Upper lobe of left lung (tissue), 6 donors: Measurements from ENCODE around the gene CMSS1. TPM values are rescaled to one million over a fixed set of nuclear protein-coding genes. Genes with fewer than 3 reads are reported as not detected.

Experiments
- ATAC-seq, 2 donors: fragments of 200-7000 bp; cut with Tn5 transposase; one replicate each; pipeline ENCODE4 v1.9.1; 2022; ENCODE audit warnings: mild to moderate bottlenecking in 2 of 2, moderate library complexity in 2 of 2; ENCODE audit not compliant: low FRiP score in 2 of 2
- DNase-seq, 2 donors: peaks; one replicate each; pipeline ENCODE4 v3.0.0-alpha.2; 2019 to 2020
- H3K27ac ChIP-seq, 4 donors: fragments of 200-600 bp; sonication (generic); one replicate each; pipeline ENCODE4 v1.5.1; 2016 to 2019
- H3K27me3 ChIP-seq, 4 donors: fragments of 200-600 bp; sonication (generic); one replicate each; pipeline ENCODE4 v1.5.1; 2017 to 2019
- H3K36me3 ChIP-seq, 4 donors: fragments of 200-600 bp; sonication (generic); one replicate each; pipeline ENCODE4 v1.5.1; 2016 to 2019
- H3K4me1 ChIP-seq, 4 donors: fragments of 200-600 bp; sonication (generic); one replicate each; pipeline ENCODE4 v1.5.1; 2018 to 2019
- H3K4me3 ChIP-seq, 4 donors: fragments of 200-600 bp; sonication (generic); one replicate each; pipeline ENCODE4 v1.5.1; 2017 to 2019; ENCODE audit warnings: mild to moderate bottlenecking in 2 of 4, moderate library complexity in 1 of 4
- H3K9me3 ChIP-seq, 4 donors: fragments of 200-600 bp; sonication (generic); one replicate each; pipeline ENCODE4 v1.5.1; 2018 to 2019
- CTCF ChIP-seq, 6 experiments: fragments of 450-650 bp in 4 of 6; fragments of 200-600 bp in 2 of 6; sonication (generic) in 2 of 6; IDR thresholded peaks; one replicate each; pipeline ENCODE4 v1.5.1; 2016 to 2019; ENCODE audit warnings: antibody characterized with exemption in 6 of 6
- EP300 ChIP-seq, 4 donors: sonication (generic); formaldehyde crosslinking; IDR thresholded peaks; one replicate each; pipeline ENCODE4 v1.5.1; 2017; ENCODE audit warnings: antibody characterized with exemption in 4 of 4, control low read depth in 2 of 4
- POLR2A ChIP-seq, 4 donors: fragments of 450-650 bp; IDR thresholded peaks; one replicate each; pipeline ENCODE4 v1.5.1; 2016 to 2017; ENCODE audit warnings: antibody characterized with exemption in 4 of 4, mild to moderate bottlenecking in 2 of 4
- POLR2AphosphoS5 ChIP-seq, 2 donors: sonication (generic); formaldehyde crosslinking; IDR thresholded peaks; one replicate each; pipeline ENCODE4 v1.5.1; 2017; ENCODE audit warnings: antibody characterized with exemption in 2 of 2
- WGBS, 2 donors: methylation state at CpG; one replicate each; pipeline ENCODE4 v1.1.5; 2017 to 2018; 5-methylcytosine and 5-hydroxymethylcytosine counted together
- total RNA-seq, 6 donors: library from RNA; depleted of rRNA in 4 of 6; stranded (reverse); fragments of >200 nt in 4 of 6; gene quantifications; one replicate each; pipeline versions ENCODE4 v1.1.0 to v1.2.1, GENCODE V29; 2016 to 2021
- donor health status: DM: no; HTN: no; CAD: no; lungs with moderate emphysema.
- donor health status: DM: no; HTN: yes; CAD: no; lungs with severe emphysema.

CMSS1 gene
- total RNA-seq, result 10 to 100 TPM in 3 of 6 donors, 1 to 10 TPM in 3; 4.0 to 21.1 (median 12.0) TPM

GRCh38 chr3:99817437-99818240, at the start of gene CMSS1:
CMSS1 (plus strand) TSS chr3:99817862.
- 0 to 1% methylated on average over 45 to 48 of the region's 60 CpGs for WGBS, 2 donors
- Histone ChIP-seq H3K36me3 (no peaks in the 10 kb centered on the region), H3K9me3 (no peaks in the 10 kb centered on the region), H3K27me3 (no peaks in the 10 kb centered on the region), H3K4me1 (peaks cover 8 to 16% (median 13%) of the 10 kb centered on the region in 4 donors), H3K27ac (peak within 1 kb of the TSS; percentile 86 to 91 (median 87)), H3K4me3 (peak within 1 kb of the TSS; percentile 53 to 78 (median 64))
- peak; percentile 94 to 100 for DNase-seq
- ATAC-seq, result peak; percentile 96 to 99
- TF ChIP-seq EP300 (IDR thresholded peaks at IDR 0.05) (no peak), POLR2A (IDR thresholded peaks at IDR 0.05) (peak in 2 of 4 donors; percentile 65 to 66), CTCF (IDR thresholded peaks at IDR 0.05) (peak; percentile 12 to 63 (median 32)), POLR2AphosphoS5 (IDR thresholded peaks at IDR 0.05) (peak; percentile 48 to 71)

DNA sequence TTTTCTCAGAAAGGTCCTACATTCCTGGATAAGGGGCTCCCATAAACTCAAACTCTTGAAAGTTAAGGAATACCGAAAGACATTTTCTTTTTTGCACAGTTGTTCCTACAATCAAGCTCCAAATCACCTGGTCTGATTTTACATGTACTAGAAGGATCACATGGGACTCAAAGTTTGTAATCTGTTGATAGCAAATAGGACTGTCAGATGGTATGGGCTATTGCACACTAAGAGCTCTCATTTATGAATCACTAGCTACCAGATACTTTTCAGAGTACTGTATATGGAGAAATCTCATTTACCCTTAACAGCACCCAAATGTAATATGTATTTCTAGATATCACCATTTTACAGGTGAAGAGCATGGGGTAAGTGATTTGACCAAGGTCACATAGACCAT, 49.5 kb upstream of the CMSS1 start:
- no peak overlapping the region for H3K27ac ChIP-seq
- no peaks in the 10 kb centered on the region for H3K9me3 ChIP-seq
- DNase-seq, result no peak
- no peaks in the 10 kb centered on the region for H3K4me1 ChIP-seq
- H3K36me3 ChIP-seq, result no peaks in the 10 kb centered on the region
- H3K27me3 ChIP-seq, result no peaks in the 10 kb centered on the region
- no peak overlapping the region for H3K4me3 ChIP-seq
- TF ChIP-seq EP300 (IDR thresholded peaks at IDR 0.05) (no peak), POLR2AphosphoS5 (IDR thresholded peaks at IDR 0.05) (no peak), POLR2A (IDR thresholded peaks at IDR 0.05) (no peak), CTCF (IDR thresholded peaks at IDR 0.05) (no peak)
- 93 to 100% methylated on average over 1 of the region's 1 CpG for WGBS, 2 donors
- ATAC-seq, result no peak

DNA sequence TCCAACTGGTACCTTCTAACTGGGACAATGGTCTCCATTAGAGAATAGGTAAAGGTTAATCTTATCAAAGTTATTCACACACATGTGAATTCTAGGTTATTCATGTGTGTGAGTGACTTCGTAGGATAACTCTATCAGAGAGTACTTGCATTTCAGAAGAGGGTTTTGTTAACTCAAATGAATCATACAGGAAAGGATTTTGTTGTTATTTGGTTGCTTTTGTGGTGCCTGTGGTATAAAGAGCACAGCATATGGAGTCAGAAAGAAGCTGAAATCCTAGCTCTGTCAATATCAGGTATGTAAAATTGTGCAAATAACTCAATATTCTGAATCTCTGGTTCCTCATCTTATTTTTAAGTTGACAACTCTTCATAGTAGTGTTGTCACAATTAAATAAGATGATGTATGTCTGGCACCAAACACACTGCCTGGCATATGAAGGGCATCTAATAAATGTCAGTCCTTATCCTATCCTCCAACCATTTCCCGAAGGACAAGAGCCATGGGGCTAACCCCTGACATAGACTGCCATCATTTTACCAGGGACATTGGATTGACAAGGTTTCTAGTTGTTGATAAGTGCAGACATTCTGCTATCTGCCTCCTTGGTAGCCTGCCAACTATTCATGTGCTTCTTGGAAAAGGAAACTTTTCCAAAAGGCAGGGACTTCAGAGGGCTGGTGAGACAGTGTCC, 48.7 kb upstream of the CMSS1 start:
- 86 to 98% methylated on average over 2 of the region's 2 CpGs for WGBS, 2 donors
- no peaks in the 10 kb centered on the region for H3K4me1 ChIP-seq
- H3K4me3 ChIP-seq, result no peak overlapping the region
- H3K27me3 ChIP-seq, result no peaks in the 10 kb centered on the region
- ATAC-seq (no peak), DNase-seq (no peak)
- H3K36me3 ChIP-seq, result no peaks in the 10 kb centered on the region
- no peaks in the 10 kb centered on the region for H3K9me3 ChIP-seq
- TF ChIP-seq POLR2A (IDR thresholded peaks at IDR 0.05) (no peak), CTCF (IDR thresholded peaks at IDR 0.05) (no peak), POLR2AphosphoS5 (IDR thresholded peaks at IDR 0.05) (no peak), EP300 (IDR thresholded peaks at IDR 0.05) (no peak)
- H3K27ac ChIP-seq, result no peak overlapping the region

- no peak for DNase-seq
- 91 to 96% methylated on average over 3 of the region's 3 CpGs for WGBS, 2 donors
- Histone ChIP-seq H3K36me3 (no peaks in the 10 kb centered on the region), H3K4me1 (no peaks in the 10 kb centered on the region), H3K9me3 (no peaks in the 10 kb centered on the region), H3K27me3 (no peaks in the 10 kb centered on the region), H3K27ac (no peak overlapping the region), H3K4me3 (no peak overlapping the region)
- no peak for ATAC-seq
- TF ChIP-seq POLR2AphosphoS5 (IDR thresholded peaks at IDR 0.05) (no peak), POLR2A (IDR thresholded peaks at IDR 0.05) (no peak), CTCF (IDR thresholded peaks at IDR 0.05) (no peak), EP300 (IDR thresholded peaks at IDR 0.05) (no peak)
Observed at GRCh38 chr3:99772171-99772570, 45.5 kb upstream of the CMSS1 start.
